Ureter (tissue), 1 donor: ENCODE data around the gene PADI2. TPM values are rescaled to one million over a fixed set of nuclear protein-coding genes. Genes with fewer than 3 reads are reported as not detected.

Source experiments
- DNase-seq: peaks from one replicate; pipeline ENCODE4 v3.0.0-alpha.2; 2020; ENCODE audit warnings: low spot score
- total RNA-seq: library from RNA; stranded (reverse); gene quantifications from one replicate; pipeline ENCODE4 v1.2.4, GENCODE V29; 2023
- donor health status: DM: yes; HTN: yes; CAD: no.

Gene PADI2
- total RNA-seq, 1 donor from 2014 or later, result 1.8 TPM

DNA sequence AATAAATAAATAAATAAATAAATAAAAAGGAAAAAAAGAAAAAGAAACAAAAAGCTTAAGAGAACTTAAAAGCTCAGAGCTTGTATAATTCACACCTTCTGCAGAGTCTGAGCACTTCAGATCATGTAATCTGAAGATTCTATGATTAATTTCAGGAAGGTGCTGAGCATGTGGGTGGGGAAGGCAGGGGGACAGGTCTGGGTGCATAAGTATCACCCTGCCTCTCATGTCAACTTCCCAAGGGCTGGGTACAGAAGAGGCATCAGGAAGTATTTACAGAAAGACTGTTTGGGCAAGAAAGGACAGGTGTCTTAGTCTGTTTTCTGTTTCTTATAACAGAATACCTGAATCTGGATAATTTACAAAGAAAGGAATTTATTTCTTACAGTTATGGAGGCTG lies 20.4 kb upstream of the PADI2 start:
- DNase-seq, result no peak

DNA sequence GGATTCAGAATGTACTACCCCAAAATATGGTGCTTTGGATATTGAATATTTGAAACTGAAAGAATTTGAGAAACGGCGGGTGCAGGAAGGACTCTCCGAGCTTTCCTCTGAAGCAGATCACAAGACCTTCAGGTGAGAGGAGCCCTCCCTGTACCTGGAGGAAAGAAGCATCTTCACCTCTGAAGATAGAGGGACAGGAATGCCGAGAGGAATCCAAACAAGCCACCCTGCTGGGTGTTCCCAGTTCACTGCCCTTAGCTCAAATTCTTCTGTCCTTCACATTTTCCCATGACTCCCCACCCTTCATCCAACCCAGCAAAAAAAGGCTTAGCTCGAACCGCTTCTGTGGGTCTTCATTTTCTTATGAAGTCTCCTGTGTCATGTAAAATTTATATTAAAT lies 18.2 kb upstream of the PADI2 start:
- DNase-seq, result no peak

DNA sequence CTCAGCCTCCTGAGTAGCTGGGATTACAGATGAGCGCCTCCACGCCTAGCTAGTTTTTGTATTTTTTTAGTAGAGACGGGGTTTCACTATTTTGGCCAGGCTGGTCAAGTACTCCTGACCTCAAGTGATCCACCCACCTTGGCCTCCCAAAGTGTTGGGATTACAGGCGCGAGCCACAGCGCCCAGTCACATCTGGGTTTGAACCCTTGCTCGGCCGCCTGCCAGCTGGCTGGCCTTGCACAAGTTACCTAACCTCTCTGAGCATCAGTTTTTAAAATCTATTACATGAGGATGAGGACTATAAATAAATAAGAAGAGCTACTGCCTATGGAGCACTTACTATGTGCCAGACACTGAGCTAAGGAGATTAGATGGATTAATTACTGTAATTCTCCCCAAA lies 17.7 kb upstream of the PADI2 start:
- DNase-seq, result no peak

DNA sequence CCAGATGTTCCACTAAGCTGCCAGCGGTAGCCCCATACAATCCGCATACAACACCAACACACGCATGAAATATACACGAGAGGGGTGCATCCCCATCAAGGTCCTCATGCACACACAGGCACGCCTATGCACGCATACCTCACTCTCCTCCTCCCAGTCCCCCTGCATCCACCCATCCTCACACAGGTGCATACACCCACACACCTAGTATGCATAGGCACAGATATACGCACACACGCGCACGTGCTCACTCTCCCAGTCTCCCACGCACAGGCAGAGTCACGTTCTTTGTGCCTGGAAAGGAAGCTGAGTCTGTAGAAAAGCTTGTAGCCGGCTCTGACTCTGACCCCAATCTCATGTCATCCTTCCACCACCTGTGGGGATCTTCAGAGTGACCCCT lies 16.9 kb upstream of the PADI2 start:
- DNase-seq, result no peak

DNA sequence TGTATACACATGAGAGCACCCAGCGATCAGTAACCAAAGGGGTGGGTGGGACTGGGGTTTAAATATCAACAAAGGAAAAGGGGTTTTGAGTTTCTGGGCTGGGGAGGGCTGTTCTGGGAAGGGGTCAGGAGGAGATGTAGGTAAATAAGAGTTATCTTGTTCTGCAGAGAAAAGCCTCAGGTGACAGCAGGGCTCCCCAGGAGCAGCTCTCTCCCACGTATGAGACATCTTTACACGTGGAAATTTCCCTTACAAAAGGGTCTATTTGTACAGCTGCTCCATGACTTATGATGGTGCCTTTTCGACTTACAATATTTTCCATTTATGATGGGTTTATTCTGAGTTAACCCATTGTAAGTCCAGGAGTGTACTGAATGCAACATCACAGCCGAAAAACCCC lies 16.3 kb upstream of the PADI2 start:
- DNase-seq, result no peak

DNA sequence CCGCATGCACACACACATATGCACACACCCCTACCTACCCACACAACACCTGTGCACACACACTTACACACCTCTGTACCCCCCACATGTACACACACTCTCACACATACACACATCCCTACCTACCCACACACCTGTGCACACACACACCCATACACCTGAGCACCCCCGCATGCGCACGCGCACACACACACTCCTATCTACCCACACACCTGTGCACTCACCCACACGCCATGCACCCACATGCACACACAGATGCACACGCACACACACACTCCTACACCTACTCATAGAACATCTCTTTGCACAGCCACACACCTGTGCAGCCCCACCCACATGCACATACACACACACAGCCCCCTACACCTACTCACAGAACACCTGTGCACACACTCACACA lies 15.5 kb upstream of the PADI2 start:
- DNase-seq, result no peak

DNA sequence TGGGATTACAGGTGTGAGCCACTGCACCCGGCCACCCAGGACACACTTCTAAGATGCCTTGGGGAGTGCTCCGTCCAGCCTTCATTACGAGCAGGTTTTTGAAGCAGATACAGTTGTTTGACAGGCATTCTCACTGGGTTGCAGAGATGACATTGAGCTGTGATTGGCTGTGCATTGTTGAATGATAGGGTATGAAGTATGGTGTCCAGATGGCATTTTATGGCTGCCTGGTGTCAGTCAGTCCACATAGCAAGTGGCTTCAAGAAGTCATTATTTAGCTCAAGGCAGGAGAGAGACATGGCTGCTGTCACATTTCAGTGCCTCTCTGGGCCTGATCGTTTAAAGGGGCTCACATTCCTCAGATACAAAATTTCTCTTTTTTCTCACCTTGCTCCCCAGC lies 14.8 kb upstream of the PADI2 start:
- no peak for DNase-seq

DNA sequence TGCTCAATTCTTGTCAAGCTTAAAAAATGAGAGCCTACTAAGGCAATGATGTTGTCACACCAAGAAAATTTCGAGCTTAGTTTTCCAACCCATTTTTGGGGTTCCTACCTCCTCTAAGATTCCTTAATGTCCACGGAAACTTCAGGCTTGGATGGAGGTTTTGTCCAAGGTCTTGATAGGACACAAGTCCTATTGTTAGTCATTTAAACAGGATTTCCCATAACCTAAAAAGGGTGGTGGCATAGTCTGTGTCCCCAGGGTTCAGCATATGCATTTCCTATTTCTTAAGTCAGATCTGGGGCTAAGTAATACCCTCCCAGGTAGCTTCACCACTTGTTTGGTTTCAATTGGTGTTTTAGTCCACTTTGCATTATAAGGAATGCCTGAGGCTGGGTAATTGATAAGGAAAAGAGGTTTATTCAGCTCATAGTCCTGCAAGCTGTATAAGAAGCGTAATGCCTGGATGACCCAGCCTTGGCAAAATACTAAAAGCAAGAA lies 10.9 kb upstream of the PADI2 start:
- no peak for DNase-seq

DNA sequence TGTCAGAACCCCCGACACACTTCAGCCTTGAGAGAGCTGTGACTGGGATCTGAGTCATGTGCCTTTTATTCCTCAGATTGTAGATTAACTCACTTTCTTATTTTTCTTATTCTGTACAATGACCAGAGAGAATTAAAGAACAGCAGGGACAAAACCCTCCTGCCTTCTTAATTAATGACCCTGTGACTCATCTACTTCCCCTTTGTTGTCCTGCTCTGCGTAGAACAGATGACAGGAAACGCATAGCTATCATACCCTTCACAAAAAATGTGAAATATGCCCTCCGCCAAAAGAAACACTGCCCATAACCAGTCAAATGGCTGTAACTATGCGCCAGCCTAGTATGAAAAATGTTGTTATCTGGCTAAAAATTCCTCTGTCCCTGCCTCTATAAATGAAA lies 9.1 kb upstream of the PADI2 start:
- no peak for DNase-seq

DNA sequence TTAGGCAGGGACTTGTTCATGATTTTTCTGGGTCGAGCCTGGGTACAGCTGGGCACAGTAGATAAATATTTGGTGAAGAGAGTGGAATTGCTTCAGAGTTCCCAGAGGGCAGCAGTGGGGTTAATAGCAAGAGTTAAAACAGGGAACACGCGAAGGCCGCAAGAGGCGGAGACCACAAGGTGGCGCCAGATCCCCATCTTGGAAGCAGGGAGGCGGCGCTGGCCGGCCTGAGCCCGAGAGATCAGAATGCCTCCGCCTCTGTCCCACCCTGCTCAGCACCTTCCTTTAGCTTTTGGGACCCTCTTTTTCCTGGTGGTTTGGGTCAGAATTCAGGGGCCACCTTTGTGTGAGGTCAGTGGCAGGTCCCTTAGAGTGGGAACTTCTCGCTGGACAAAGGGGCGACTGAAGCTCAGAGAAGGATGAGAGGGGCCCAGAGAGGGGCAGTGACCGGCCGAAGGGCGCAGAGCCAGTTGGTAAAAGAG lies 6.5 kb upstream of the PADI2 start:
- peak; percentile 90 for DNase-seq

DNA sequence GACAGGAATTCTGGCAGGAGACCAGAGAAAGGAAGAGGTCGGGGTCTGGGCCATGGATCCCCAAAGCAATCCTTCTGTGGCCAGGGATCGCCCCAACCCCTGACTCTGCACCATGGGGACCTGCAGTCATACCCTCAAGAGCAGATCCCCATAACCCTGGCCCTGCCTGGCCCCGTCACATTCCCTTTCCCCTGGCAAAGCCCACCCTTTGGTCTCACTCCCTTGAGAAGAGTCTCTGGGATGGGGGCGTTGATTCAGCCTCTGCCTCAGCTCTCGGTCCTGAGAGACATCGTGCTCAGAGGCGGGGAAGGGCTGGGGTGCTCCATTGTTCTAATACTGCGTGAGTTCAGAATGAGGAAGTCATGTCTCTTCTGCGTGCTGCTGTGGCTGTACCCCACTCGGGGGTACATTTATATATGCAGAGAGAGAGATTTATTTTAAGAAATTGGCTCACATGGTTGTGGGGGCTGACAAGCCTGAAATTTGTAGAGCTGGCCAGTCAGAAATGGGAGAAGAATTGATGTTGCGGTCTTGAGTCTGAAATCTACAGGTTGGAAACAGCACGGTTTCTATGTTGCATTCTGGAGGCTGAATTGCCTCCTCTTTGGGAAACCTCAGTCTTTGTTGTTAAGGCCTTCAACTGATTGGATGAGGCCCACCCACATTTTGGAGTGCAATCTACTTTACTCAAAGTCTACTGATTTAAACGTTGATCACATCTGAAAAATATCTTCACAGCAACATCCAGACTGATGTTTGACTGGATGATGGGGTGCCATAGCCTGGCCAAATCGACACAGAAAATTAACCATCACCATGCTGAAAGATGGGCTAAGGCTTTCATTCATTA lies 4.2 kb upstream of the PADI2 start:
- no peak for DNase-seq

DNA sequence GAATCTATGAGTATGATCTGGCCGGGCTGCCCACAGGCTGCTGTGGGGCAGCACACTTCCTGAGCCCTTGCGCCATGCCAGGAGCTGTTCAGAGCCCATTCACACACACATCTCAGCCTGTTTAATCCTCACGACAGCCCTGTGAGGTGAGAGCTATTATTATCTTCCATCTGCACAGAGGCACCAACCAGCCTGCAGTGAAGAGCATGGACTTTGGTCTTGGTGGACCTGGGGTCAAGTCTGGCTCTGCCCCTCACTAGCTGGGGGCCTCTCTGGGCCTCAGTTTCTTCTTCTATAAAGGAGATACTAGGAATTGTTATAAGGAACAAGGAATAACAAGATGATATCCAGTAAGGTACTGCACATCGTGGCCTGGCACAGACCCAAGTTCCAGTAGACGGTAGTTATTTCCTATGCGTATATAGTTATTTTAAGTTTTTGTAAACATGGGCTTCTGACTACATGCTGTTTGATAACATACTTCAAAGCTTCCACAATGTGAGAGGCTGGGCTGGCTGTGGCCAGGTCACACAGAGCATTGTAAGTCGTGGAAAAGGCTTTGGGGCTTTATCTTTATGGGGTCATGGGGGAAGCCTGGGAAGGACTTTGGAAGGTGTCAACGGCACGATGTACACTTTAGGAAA lies 3.4 kb upstream of the PADI2 start:
- no peak for DNase-seq

DNA sequence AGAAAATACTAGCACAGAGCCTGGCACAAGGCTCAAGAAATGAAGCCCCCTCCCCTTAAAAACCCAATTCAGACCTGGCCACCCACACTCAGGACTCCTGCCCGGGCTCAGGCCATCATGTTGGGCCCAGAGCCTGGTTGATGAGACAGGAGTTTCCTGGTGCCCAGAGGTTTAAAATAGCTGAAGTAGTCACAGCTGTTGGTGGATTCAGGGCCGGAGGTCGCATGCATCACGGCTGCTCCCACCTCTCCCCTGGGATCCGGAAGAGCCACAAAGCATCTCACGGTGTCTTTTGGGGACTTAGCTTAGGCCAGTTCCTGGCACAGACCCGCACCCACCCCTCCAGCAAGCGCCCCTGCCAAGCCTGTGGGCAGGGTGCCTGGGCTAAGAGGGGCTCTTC lies 2.6 kb upstream of the PADI2 start:
- no peak for DNase-seq

DNA sequence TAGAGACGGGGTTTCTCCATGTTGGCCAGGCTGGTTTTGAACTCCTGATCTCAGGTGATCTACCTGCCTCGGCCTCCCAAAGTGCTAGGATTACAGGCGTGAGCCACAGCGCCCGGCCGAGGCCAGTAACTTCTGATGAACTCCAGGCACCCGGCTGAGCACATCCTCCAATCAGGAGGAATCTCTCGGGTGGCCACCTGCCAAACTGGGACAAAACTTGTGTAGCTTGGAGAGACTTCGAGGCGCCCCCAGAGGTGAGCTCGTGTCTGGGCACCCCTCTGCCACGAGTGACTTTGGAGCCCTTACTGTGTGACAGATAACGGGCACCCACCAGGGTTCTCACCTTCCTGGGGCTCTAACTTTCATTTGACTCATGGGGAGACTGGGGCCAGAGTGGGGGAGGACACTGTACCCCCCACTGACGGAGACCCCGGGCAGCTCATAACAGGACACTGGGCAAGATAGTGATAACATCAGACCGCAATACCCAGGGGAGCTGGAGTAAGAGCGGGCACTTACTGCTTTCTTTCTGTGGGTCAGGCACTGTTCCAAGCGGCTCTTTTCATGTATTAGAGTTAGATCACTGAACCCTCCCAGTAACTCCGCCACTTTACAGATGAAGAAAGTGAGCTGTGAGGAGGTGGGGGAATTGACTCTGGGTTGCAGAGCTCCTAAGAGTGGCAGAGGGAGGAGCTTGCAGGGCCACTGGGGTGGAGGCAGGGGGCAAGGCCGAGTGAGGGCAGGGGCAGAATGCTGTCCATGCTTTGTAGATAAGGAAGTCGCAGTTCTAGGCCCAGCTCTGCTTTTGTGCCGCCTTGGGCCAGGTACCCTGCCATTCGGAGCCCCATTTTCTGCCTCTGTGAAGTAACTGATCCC lies 1.9 kb upstream of the PADI2 start:
- DNase-seq, result no peak

DNA sequence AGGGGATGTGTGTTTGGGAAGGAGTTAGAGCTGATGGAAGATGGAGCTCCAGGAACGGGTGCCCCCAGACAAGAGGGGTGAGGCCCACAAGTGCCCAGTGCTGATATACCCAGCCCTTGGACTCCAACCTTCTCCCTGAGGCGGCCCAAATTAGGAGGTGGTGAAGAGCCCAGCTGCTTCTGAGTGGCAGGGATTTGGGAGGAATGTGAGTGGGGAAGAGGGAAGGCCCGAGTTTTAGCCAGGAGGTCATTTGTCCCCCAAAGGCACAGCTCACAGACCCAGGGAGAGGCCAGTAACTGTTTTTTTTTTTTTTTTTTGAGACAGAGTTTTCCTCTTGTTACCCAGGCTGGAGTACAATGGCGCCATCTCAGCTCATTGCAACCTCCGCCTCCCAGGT lies 1.2 kb upstream of the PADI2 start:
- DNase-seq, result no peak

DNA sequence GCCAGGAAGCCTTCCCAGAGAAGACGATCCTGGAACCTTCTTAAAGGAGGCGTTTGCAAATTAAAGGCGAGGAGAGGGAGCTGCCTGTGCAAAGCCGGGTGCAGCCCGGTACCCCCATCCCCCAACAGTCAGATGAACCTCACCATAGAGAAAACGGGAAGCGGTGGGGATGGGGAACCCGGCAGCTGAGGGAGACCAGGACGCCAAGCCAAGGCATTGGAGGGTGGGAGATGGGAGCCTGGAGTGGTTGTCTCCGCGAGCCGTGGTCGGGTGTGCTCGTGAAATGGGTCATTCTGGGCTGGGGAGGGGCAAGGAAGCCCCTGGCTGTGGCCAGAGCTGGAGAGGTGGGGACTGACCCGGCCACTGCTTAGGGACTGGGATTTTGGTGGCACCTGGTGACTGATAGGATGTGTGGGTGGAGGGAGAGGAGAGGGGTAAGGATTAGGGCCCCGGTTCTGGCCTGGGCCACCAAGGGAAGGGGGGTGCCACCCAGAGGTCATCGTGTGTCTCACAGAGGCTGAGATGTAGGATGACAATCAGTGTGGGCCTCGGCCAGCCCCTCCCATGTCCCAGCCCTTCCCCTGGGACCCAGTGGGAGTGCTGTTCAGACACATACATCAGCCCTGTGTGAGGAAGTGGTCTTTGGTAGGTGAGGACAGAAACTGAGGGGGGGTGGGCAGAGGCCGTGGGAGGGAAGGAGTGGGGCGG lies 676 bp upstream of the PADI2 start:
- no peak for DNase-seq

DNA sequence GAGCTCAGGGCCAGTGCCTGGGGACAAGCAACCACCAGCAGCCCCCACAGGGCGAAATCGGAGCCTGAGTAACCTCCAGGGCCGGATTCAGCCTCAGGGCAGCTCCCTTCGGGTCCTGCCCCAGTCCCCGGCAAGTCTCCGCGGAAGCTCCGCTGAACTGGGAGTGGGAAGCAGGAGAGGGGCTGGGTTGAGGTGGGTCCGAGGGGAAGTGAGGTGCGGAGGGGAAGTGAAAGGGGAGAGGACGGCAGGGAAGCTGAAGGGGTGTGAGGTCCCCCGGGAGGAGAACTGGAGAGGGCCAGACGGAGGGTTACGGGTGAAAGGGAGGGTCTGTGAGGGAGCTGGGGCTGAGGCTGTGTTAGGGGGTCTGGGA lies 560 bp downstream of the PADI2 start:
- no peak for DNase-seq

DNA sequence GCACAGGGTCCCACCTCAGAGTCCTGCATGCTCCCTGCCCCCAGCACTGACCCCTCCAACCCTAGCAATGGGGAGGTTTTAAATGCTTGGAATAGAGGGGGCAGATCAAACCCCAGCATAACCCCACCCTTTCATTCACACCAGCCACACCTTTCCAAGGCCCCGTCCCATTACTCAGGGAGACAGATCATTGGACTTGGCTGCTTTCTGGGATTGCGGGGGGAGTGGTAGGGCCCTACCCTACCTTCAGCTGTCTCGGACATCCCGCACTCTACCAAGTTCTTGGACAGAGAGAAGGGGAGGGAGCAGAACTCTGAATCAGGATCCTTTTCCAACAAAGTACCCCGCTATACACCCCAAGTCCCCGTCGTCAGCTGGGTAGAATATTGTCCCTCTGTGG lies 983 bp downstream of the PADI2 start:
- DNase-seq, result no peak

DNA sequence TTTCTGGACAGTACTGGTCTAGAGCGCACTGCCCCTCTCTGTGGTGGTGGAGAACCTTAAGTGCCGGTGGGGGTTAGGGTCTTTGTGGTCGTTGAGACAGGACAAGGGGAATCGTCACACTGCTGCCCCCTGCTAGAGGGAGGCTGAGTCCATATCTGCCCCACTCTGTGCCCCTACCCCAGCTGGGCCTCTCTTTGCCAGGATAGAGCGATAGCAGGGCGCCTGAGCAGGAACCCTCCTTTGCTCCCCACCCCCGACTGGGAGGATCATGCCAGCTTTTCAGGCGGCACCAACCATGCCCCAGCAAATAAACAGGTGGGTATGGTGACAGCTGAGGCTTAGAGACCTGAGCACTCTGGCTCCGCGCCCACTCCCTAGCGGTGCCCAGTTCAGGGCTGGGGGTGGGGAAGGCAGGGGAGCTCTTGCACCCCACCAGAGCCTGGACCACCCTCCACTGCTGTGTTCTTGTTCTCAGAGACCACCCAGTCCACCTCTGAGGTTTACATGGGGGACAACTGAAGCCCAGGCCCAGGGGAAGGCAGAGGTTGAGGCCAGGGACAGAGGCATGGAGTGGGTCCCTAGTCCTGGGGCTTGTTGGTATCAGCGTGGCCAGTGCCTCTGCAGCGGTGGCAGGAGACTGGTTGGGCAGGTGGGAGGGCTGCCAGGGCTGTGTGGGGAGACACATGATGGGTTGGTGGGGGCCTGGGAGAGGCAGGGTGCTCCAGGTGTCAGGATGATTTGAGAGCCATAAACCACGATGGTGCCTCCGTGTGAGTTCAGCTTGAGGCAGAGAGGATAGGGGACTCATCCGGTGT lies 1.6 kb downstream of the PADI2 start:
- DNase-seq, result no peak

DNA sequence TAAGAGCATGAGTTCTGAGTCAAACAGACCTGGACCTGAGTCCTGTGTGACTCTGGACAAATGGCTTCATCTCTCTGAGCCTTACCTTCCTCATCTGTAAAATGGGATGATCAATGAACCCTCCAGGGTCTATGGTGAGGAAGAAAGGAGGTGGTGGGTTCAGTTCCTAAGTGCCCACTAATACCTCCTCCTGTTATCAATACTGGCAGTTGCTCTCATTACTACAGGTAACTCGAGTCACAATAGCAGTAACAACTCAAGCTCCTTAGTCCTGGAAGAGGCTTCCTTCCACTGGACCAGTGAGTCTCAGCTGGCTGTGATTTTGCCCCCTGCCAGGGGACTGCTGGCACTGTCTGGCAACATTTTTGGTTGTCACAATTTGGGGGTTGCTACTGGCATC lies 2.6 kb downstream of the PADI2 start:
- DNase-seq, result no peak

DNA sequence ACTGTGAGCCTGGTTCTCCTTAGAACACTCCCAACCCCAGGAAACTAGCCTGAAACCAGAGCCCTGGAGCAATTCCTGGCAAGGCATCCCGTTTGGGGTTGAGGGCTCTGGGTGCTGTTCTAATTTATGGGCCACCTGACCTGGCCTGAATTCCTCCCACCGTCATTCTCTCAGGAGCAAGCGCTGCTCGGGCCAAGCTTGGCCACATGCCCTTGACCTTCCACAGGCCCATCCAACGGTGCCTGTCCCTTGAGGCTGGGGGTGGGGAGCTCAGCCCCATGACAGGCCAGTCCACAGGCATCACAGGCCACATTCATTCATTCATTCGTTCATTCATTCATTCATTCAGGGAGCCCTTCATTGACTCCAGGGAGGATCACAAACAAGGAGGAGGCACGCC lies 5.3 kb downstream of the PADI2 start:
- no peak for DNase-seq
